Left ventricle myocardium inferior (tissue), 1 donor: Measurements from ENCODE around the gene DNAJA4. TPM values are rescaled to one million over a fixed set of nuclear protein-coding genes. Genes with fewer than 3 reads are reported as not detected.

ENCODE experiments used
- DNase-seq: peaks from one replicate; pipeline ENCODE4 v3.0.0-alpha.2; 2020
- H3K27ac ChIP-seq: fragments of 200-600 bp; replicated peaks from 2 replicates; pipeline ENCODE4 v1.8.0; 2021
- H3K27me3 ChIP-seq: fragments of 200-600 bp; 2 replicates; pipeline ENCODE4 v1.8.0; 2021; ENCODE audit warnings: low read depth
- H3K36me3 ChIP-seq: fragments of 200-600 bp; 2 replicates; pipeline ENCODE4 v1.8.0; 2021
- H3K4me1 ChIP-seq: fragments of 200-600 bp; 2 replicates; pipeline ENCODE4 v1.8.0; 2021
- H3K4me3 ChIP-seq: fragments of 200-600 bp; 2 replicates; pipeline ENCODE4 v1.8.0; 2021; ENCODE audit warnings: mild to moderate bottlenecking, moderate library complexity
- H3K9me3 ChIP-seq: fragments of 200-600 bp; replicated peaks from 2 replicates; pipeline ENCODE4 v1.8.0; 2021
- intact Hi-C: fragments of 100-400 bp; cut with micrococcal nuclease; formaldehyde crosslinking; loops from one replicate; pipeline ENCODE4 v1.11.0; 2022
- total RNA-seq: library from RNA; stranded (reverse); fragmentation: NEBNext Ultra II Directional; extraction: Animal tissue kit (Norgen Biotek cat#: 25700); gene quantifications from one replicate; pipeline ENCODE4 v1.2.1, GENCODE V29; 2021
- TF ChIP-seq, protein P1 (sequence below): fragments of 200-600 bp; IDR thresholded peaks from 2 replicates; pipeline ENCODE4 v1.8.0; 2021; ENCODE audit warnings: antibody characterized with exemption, mild to moderate bottlenecking, borderline replicate concordance
- donor health status: DM: no; HTN: yes; CAD: no; lungs with severe emphysema.

DNAJA4 gene
- total RNA-seq, 1 donor from 2014 or later: 115 TPM

DNA sequence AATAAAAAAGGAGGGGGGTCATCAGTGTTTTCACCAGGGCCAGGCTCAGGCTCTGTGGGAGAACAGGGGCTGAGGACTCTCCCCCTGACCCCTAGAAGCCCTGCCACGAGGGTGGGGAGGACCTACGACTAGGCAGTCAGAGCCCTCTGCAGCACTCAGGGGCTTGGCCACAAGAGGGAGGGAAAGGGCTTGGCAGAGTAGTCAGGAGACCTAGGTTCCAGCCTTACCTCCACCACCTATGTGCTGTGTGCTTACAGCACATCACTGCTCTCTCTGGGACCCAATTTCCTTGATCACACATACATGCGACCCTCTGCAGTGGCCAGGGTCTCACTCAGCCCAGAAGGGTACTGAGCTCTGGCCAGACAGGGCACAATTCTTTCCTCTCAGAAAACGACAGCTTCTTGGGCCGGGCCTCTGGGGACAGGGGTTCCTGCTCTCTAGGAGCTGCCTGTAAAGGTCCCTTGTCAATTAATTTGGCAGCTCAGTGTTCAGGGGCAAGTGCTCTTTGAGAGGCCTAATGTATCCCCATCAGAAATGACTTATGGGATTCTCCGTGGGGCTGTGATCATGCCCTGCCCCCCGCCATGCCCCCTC, 51.4 kb downstream of the DNAJA4 start:
- H3K27me3 ChIP-seq: peaks cover 12% of the 10 kb centered on the region
- no peak for DNase-seq
- H3K36me3 ChIP-seq: no peaks in the 10 kb centered on the region
- intact Hi-C loops: no loop called here
- TF ChIP-seq, protein P1, sequence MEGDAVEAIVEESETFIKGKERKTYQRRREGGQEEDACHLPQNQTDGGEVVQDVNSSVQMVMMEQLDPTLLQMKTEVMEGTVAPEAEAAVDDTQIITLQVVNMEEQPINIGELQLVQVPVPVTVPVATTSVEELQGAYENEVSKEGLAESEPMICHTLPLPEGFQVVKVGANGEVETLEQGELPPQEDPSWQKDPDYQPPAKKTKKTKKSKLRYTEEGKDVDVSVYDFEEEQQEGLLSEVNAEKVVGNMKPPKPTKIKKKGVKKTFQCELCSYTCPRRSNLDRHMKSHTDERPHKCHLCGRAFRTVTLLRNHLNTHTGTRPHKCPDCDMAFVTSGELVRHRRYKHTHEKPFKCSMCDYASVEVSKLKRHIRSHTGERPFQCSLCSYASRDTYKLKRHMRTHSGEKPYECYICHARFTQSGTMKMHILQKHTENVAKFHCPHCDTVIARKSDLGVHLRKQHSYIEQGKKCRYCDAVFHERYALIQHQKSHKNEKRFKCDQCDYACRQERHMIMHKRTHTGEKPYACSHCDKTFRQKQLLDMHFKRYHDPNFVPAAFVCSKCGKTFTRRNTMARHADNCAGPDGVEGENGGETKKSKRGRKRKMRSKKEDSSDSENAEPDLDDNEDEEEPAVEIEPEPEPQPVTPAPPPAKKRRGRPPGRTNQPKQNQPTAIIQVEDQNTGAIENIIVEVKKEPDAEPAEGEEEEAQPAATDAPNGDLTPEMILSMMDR: no peak
- no peaks in the 10 kb centered on the region for H3K9me3 ChIP-seq
- H3K4me1 ChIP-seq: peaks cover 12% of the 10 kb centered on the region
- no peak overlapping the region for H3K4me3 ChIP-seq
- no peak overlapping the region for H3K27ac ChIP-seq

DNA sequence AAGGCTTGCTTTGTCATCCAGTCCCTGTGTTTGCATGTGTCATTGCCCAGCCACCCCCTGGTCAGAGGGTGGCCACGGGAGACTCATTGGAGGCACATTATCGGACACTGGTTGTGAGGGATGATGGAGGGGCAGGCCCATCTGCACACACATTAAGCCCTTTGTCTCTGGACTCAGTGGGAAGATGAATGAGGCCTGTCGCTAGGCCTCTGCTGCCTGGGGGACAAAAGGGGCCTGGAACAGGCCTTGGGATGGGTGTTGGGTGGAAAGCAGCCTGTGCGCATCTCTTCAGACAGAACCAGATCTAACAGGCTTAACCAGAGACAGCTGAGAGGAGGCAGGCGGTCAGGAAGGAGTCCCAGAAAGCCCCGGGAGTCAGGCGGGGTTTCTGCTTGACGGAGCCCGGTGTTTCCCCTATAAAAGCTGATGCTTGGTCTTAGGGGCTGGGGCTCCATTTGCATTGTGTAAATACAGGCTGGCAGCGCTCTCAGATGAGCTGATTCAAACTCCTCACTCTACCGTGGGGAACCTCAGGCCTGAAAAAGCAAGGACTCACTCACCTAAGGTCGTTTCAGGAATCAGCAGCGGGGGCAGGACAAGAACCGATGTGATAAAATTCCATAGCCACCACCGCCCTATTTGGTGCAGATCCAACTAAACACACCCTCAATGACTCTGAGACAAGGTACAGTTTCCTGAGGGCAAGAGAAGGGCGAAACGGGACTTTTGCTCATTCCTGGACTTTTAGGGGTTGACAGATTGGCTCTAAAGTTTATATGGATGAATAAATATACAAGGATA, 52.1 kb downstream of the DNAJA4 start:
- peaks cover 12% of the 10 kb centered on the region for H3K4me1 ChIP-seq
- H3K9me3 ChIP-seq: no peaks in the 10 kb centered on the region
- H3K27ac ChIP-seq: no peak overlapping the region
- DNase-seq: no peak
- peaks cover 12% of the 10 kb centered on the region for H3K27me3 ChIP-seq
- no peak overlapping the region for H3K4me3 ChIP-seq
- TF ChIP-seq, protein P1: no peak
- no peaks in the 10 kb centered on the region for H3K36me3 ChIP-seq
- intact Hi-C loops: no loop called here

DNA sequence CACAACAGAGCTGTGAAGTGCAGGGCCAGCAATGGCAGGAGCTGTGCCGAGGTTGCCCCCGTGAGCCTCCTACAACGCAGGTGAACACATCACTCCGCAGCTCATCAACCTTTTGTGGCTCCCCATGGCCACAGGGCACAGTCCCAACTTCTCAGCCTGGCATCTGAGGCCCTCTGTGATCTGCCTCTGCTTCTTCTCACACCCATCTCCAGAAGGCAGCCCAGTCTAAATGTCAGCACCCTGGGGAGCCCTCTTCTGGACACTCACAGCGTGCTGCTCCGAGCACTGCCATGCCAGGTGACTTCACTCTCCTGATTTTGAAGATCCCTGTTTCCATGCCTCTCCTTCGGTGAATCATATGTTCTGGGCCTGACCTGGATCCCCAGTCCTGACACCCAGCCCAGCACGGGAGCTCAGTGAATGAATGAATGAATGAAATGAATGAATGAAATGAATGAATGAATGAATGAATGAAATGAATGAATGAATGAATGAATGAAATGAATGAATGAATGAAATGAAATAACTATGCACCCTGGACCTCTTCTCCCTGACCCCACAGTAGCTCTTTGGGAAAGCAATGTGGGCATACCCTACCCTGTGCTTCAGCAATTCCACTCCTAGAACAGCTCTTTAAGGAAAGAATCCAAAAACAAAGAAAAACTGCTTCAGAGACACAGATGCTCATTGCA, 52.9 kb downstream of the DNAJA4 start:
- Histone ChIP-seq H3K36me3 (no peaks in the 10 kb centered on the region), H3K4me3 (no peak overlapping the region), H3K9me3 (no peaks in the 10 kb centered on the region), H3K4me1 (peaks cover 12% of the 10 kb centered on the region), H3K27me3 (peaks cover 12% of the 10 kb centered on the region), H3K27ac (no peak overlapping the region)
- no peak for DNase-seq
- TF ChIP-seq, protein P1: no peak
- intact Hi-C loops: no loop called here

DNA sequence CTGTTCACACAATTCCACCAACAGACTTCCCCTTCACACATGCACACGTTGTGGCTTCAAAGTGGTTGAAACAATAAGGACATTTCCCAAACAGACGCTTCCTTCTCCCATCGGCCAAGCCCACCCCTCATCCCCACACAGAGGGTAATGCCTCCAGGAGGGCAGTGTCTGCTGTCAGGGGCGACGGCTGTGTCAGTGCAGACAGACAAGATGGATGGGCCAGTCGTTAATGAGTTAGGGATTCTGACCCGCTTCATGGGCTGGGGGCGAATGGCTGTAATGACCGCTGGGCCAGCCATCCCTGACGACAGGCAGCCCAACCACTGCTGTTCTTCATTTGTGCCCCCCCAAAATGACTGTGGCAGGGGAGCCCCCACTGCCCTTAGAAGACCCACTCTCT, 55.2 kb downstream of the DNAJA4 start:
- intact Hi-C loops: no loop called here
- H3K27me3 ChIP-seq: peaks cover under 1% of the 10 kb centered on the region
- H3K27ac ChIP-seq: no peak overlapping the region
- no peaks in the 10 kb centered on the region for H3K9me3 ChIP-seq
- no peak overlapping the region for H3K4me3 ChIP-seq
- no peak for DNase-seq
- H3K4me1 ChIP-seq: peaks cover 17% of the 10 kb centered on the region
- TF ChIP-seq, protein P1: no peak
- no peaks in the 10 kb centered on the region for H3K36me3 ChIP-seq

DNA sequence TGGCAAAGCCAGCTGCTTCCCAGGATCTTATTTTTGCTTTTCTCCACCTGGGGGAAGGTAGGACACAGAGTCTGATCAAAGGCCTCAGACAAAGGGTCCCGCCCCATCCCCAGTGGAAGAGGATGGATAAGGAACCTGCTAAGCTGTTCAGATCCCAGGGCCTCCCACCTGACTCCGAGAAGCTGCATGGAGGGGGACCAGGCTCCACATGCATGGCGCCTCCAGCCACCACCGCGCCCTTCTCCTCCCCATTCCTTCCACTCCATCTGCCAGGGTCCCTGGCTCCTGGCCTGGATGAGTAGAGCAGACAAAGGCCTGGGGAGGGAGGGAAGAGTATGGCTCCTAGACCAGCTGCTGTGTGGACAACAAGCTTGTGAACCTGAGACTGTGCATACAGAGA, 55.8 kb downstream of the DNAJA4 start:
- no peak overlapping the region for H3K27ac ChIP-seq
- TF ChIP-seq, protein P1: no peak
- no peak for DNase-seq
- no peaks in the 10 kb centered on the region for H3K9me3 ChIP-seq
- H3K36me3 ChIP-seq: no peaks in the 10 kb centered on the region
- intact Hi-C loops: no loop called here
- no peaks in the 10 kb centered on the region for H3K27me3 ChIP-seq
- no peak overlapping the region for H3K4me3 ChIP-seq
- peaks cover 17% of the 10 kb centered on the region for H3K4me1 ChIP-seq
